A673 (cell line): ENCODE results near the gene CTLA4.

Experiments used
- EZH2 ChIP-seq: fragments of 200-600 bp; sonication (generic); IDR thresholded peaks from 2 replicates; pipeline ENCODE4 v1.6.1; 2017; ENCODE audit warnings: borderline replicate concordance, low read depth, mild to moderate bottlenecking, mixed read lengths, antibody characterized with exemption, low read length; ENCODE audit not compliant: poor library complexity, severe bottlenecking
- TF ChIP-seq, protein P1 (sequence below): fragments of 300-800, 200-600 bp; sonication (generic); conservative IDR thresholded peaks from 2 replicates; pipeline ENCODE4 v1.5.1; 2017; ENCODE audit warnings: low read depth, mild to moderate bottlenecking, antibody characterized with exemption, low read length, moderate library complexity, mixed read lengths

DNA sequence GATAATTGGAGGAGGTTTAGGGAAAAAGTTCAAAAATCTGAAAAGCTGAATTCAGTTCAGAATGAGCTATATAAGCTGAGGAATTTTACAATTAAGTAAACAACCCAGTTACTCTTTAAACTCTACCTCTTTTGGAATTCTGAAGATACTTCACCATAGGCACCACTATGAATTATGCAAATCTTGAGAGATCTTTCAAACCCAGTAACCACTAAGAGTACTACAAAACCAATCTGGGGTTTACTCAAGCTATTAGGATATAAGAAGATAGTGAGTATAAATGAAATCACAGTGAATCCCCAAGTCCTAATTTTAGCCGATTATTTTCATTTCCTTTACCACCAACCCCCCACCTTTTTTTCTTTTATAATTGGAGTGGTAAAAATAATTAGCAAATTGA is 6.0 kb upstream of the CTLA4 start:
- TF ChIP-seq, protein P1, sequence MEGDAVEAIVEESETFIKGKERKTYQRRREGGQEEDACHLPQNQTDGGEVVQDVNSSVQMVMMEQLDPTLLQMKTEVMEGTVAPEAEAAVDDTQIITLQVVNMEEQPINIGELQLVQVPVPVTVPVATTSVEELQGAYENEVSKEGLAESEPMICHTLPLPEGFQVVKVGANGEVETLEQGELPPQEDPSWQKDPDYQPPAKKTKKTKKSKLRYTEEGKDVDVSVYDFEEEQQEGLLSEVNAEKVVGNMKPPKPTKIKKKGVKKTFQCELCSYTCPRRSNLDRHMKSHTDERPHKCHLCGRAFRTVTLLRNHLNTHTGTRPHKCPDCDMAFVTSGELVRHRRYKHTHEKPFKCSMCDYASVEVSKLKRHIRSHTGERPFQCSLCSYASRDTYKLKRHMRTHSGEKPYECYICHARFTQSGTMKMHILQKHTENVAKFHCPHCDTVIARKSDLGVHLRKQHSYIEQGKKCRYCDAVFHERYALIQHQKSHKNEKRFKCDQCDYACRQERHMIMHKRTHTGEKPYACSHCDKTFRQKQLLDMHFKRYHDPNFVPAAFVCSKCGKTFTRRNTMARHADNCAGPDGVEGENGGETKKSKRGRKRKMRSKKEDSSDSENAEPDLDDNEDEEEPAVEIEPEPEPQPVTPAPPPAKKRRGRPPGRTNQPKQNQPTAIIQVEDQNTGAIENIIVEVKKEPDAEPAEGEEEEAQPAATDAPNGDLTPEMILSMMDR: no peak
- TF ChIP-seq EZH2: no peak
